Parathyroid adenoma (tissue), 2 donors: ENCODE measurements around the gene LRP1B.

Source experiments
- H2AFZ ChIP-seq: fragments of 300-600 bp; sonication (generic); one replicate; pipeline ENCODE4 v1.7.0; 2017; ENCODE audit warnings: antibody characterized with exemption, mild to moderate bottlenecking
- H3K27ac ChIP-seq: fragments of 300-600 bp; sonication (generic); one replicate; pipeline ENCODE4 v1.7.0; 2017
- H3K27me3 ChIP-seq: fragments of 300-600 bp; sonication (generic); one replicate; pipeline ENCODE4 v1.7.0; 2017; ENCODE audit warnings: low read length; ENCODE audit not compliant: control insufficient read depth, insufficient read depth
- H3K36me3 ChIP-seq: fragments of 300-600 bp; sonication (generic); one replicate; pipeline ENCODE4 v1.7.0; 2017; ENCODE audit warnings: low read length; ENCODE audit not compliant: control insufficient read depth, insufficient read depth
- H3K4me1 ChIP-seq: fragments of 300-600 bp; sonication (generic); one replicate; pipeline ENCODE4 v1.7.0; 2017; ENCODE audit warnings: control low read depth
- H3K4me2 ChIP-seq: fragments of 300-600 bp; sonication (generic); one replicate; pipeline ENCODE4 v1.7.0; 2017; ENCODE audit warnings: low read length
- H3K4me3 ChIP-seq: fragments of 300-600 bp; sonication (generic); one replicate; pipeline ENCODE4 v1.7.0; 2017; ENCODE audit warnings: low read depth, low read length
- H3K79me2 ChIP-seq: fragments of 300-600 bp; sonication (generic); one replicate; pipeline ENCODE4 v1.7.0; 2017; ENCODE audit warnings: control low read depth
- H3K9ac ChIP-seq: fragments of 300-600 bp; sonication (generic); one replicate; pipeline ENCODE4 v1.7.0; 2017; ENCODE audit warnings: mild to moderate bottlenecking
- H3K9me3 ChIP-seq: fragments of 300-600 bp; sonication (generic); one replicate; pipeline ENCODE4 v1.7.0; 2017; ENCODE audit warnings: low read length; ENCODE audit not compliant: control insufficient read depth
- TF ChIP-seq, protein P1 (sequence below): fragments of 300-600 bp; sonication (generic); IDR thresholded peaks from one replicate; pipeline ENCODE4 v1.7.0; 2017; ENCODE audit warnings: antibody characterized with exemption, mild to moderate bottlenecking
- donor health status: primary hyperparathyroidism.

The LRP1B gene

DNA sequence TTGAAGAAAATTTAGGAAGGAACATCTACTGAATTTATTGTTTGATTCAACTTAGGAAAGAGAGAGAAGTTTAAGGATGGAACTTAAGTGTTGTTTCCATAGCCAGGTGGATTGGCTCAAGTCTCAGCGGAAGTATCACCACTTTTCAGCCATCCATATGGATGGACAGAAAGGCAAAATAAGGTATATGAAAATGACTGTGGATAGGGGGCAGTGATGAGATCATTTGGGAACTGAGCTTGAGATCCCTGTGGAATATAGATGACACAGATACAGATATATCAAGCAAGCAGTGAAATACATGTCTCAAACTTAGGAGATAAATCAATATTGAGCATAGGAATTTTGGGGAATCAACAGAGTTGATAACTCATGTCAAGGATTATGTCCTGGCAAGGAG is 1887.9 kb downstream of the LRP1B start:
- Histone ChIP-seq H3K27ac (no peak overlapping the region), H2AFZ (no peak overlapping the region), H3K9me3 (no peaks in the 10 kb centered on the region), H3K9ac (no peak overlapping the region), H3K4me3 (no peak overlapping the region), H3K79me2 (no peaks in the 10 kb centered on the region), H3K4me1 (no peaks in the 10 kb centered on the region), H3K27me3 (no peaks in the 10 kb centered on the region), H3K36me3 (no peaks in the 10 kb centered on the region), H3K4me2 (no peak overlapping the region)
- TF ChIP-seq, protein P1, sequence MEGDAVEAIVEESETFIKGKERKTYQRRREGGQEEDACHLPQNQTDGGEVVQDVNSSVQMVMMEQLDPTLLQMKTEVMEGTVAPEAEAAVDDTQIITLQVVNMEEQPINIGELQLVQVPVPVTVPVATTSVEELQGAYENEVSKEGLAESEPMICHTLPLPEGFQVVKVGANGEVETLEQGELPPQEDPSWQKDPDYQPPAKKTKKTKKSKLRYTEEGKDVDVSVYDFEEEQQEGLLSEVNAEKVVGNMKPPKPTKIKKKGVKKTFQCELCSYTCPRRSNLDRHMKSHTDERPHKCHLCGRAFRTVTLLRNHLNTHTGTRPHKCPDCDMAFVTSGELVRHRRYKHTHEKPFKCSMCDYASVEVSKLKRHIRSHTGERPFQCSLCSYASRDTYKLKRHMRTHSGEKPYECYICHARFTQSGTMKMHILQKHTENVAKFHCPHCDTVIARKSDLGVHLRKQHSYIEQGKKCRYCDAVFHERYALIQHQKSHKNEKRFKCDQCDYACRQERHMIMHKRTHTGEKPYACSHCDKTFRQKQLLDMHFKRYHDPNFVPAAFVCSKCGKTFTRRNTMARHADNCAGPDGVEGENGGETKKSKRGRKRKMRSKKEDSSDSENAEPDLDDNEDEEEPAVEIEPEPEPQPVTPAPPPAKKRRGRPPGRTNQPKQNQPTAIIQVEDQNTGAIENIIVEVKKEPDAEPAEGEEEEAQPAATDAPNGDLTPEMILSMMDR, result no peak

GRCh38 chr2:140234116-140234515 is 1896.7 kb downstream of the LRP1B start:
- no peak overlapping the region for H3K4me3 ChIP-seq
- TF ChIP-seq, protein P1, result no peak
- H3K27me3 ChIP-seq, result no peaks in the 10 kb centered on the region
- no peak overlapping the region for H3K4me2 ChIP-seq
- H3K9me3 ChIP-seq, result no peaks in the 10 kb centered on the region
- H3K27ac ChIP-seq, result no peak overlapping the region
- no peaks in the 10 kb centered on the region for H3K36me3 ChIP-seq
- H2AFZ ChIP-seq, result no peak overlapping the region
- no peaks in the 10 kb centered on the region for H3K4me1 ChIP-seq
- H3K79me2 ChIP-seq, result no peaks in the 10 kb centered on the region
- H3K9ac ChIP-seq, result no peak overlapping the region

DNA sequence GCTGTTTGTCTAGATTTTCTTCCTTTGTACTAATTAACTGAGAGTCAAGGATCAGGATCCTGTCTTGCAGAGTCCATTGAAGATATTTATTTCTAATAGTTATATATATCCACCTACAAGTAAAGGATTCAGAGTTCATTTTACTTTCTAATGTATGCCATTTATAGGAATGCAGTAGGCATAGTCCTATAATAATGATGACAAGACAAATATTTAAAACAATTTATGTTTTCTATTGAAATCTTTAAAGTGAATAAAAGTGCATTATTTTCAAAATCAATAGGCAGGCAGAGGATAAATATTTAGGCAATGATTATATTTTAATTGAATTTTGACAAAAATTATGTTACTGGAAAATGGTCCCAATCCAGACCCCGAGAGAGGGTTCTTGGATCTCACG is 1919.9 kb downstream of the LRP1B start:
- no peak overlapping the region for H3K4me3 ChIP-seq

GRCh38 chr2:140205093-140205492 is 1925.7 kb downstream of the LRP1B start:
- Histone ChIP-seq H3K79me2 (no peaks in the 10 kb centered on the region), H3K4me3 (no peak overlapping the region), H3K27me3 (no peaks in the 10 kb centered on the region), H2AFZ (no peak overlapping the region), H3K27ac (no peak overlapping the region), H3K4me2 (no peak overlapping the region), H3K36me3 (no peaks in the 10 kb centered on the region), H3K9ac (no peak overlapping the region), H3K9me3 (no peaks in the 10 kb centered on the region), H3K4me1 (no peaks in the 10 kb centered on the region)
- TF ChIP-seq, protein P1, result no peak

More for the DNA sequence above, 1919.9 kb downstream of the LRP1B start:
- Histone ChIP-seq H3K9ac (no peak overlapping the region), H3K27me3 (no peaks in the 10 kb centered on the region), H2AFZ (no peak overlapping the region), H3K79me2 (no peaks in the 10 kb centered on the region), H3K9me3 (no peaks in the 10 kb centered on the region), H3K27ac (no peak overlapping the region), H3K36me3 (no peaks in the 10 kb centered on the region), H3K4me1 (no peaks in the 10 kb centered on the region), H3K4me2 (no peak overlapping the region)
- TF ChIP-seq, protein P1, result no peak

- H2AFZ ChIP-seq, result no peak overlapping the region
- H3K9me3 ChIP-seq, result no peaks in the 10 kb centered on the region
- H3K79me2 ChIP-seq, result no peaks in the 10 kb centered on the region
- H3K36me3 ChIP-seq, result no peaks in the 10 kb centered on the region
- H3K9ac ChIP-seq, result no peak overlapping the region
- H3K4me3 ChIP-seq, result no peak overlapping the region
- H3K27ac ChIP-seq, result no peak overlapping the region
- no peak overlapping the region for H3K4me2 ChIP-seq
- no peaks in the 10 kb centered on the region for H3K27me3 ChIP-seq
- no peaks in the 10 kb centered on the region for H3K4me1 ChIP-seq
- TF ChIP-seq, protein P1, result no peak
These were observed 1927.5 kb downstream of the LRP1B start for GRCh38 chr2:140203347-140203746.
